Endothelial cell of umbilical vein (primary cell): Measurements from ENCODE around the gene AGMO.

Source experiments
- CTCF ChIP-seq, 2 donors: IDR thresholded peaks; 1 replicate in 1 of 2; 2 replicates in 1 of 2; pipeline ENCODE4 v1.5.1; 2011; ENCODE audit warnings: low read length in 2 of 2, mild to moderate bottlenecking in 2 of 2, moderate library complexity in 2 of 2, control low read depth in 1 of 2, inconsistent platforms in 1 of 2, low read depth in 1 of 2; ENCODE audit not compliant: insufficient read depth in 1 of 2; ENCODE audit errors: extremely low read depth in 1 of 2
- EZH2 ChIP-seq: IDR thresholded peaks from 2 replicates; pipeline ENCODE4 v1.6.1; 2012; ENCODE audit warnings: borderline replicate concordance, low read depth, mild to moderate bottlenecking, moderate library complexity, low read length, inconsistent platforms; ENCODE audit not compliant: severe bottlenecking
- FOS ChIP-seq: IDR thresholded peaks from 2 replicates; pipeline ENCODE4 v1.6.1; 2011; ENCODE audit warnings: mild to moderate bottlenecking, low read length, moderate library complexity, borderline replicate concordance; ENCODE audit not compliant: insufficient read depth
- MAX ChIP-seq: IDR thresholded peaks from 2 replicates; pipeline ENCODE4 v1.6.1; 2011; ENCODE audit not compliant: insufficient read depth, insufficient read length
- MYC ChIP-seq: IDR thresholded peaks from one replicate; pipeline ENCODE4 v1.6.1; 2011; ENCODE audit warnings: mild to moderate bottlenecking, low read depth, low read length
- POLR2A ChIP-seq: IDR thresholded peaks from 2 replicates; pipeline ENCODE4 v1.6.1; 2012; ENCODE audit warnings: low read depth, mild to moderate bottlenecking, control low read depth, low read length
- POLR2AphosphoS5 ChIP-seq: IDR thresholded peaks from 2 replicates; pipeline ENCODE4 v1.6.1; 2012; ENCODE audit warnings: low read depth, mild to moderate bottlenecking, control low read depth, low read length, moderate library complexity; ENCODE audit not compliant: insufficient read depth

GRCh38 chr7:15543256-15543655 lies 18.6 kb downstream of the AGMO start:
- no peak for TF ChIP-seq CTCF (IDR thresholded peaks at IDR 0.05; ENCODE audit: extremely low read depth in 1 of 2, insufficient read depth in 1 of 2, low read depth in 1 of 2, low read length in 2 of 2)
- no peak for TF ChIP-seq EZH2
- no peak for TF ChIP-seq POLR2AphosphoS5
- no peak for TF ChIP-seq FOS
- TF ChIP-seq MAX: no peak
- no peak for TF ChIP-seq POLR2A
- TF ChIP-seq MYC: no peak
